IgD-negative memory B cell (primary cell): ENCODE results near the gene RAB40C. TPM values are rescaled to one million over a fixed set of nuclear protein-coding genes. Genes with fewer than 3 reads are reported as not detected.

Experiments used
- H3K27ac Mint-ChIP-seq, 3 donors: one replicate each; pipeline ENCODE4 v1.8.0; 2020 to 2022; ENCODE audit warnings: mild to moderate bottlenecking in 3 of 3, mixed read lengths in 3 of 3, moderate library complexity in 1 of 3
- H3K27me3 Mint-ChIP-seq: one replicate; pipeline ENCODE4 v1.8.0; 2021; ENCODE audit warnings: mixed read lengths
- H3K36me3 Mint-ChIP-seq: one replicate; pipeline ENCODE4 v1.8.0; 2020; ENCODE audit warnings: mild to moderate bottlenecking, mixed read lengths
- H3K4me1 Mint-ChIP-seq, 3 donors: one replicate each; pipeline ENCODE4 v1.8.0; 2020 to 2022; ENCODE audit warnings: mixed read lengths in 3 of 3, mild to moderate bottlenecking in 1 of 3
- H3K4me3 Mint-ChIP-seq, 4 donors: one replicate each; pipeline ENCODE4 v1.8.0; 2020 to 2022; ENCODE audit warnings: mild to moderate bottlenecking in 4 of 4, mixed read lengths in 4 of 4, moderate library complexity in 3 of 4
- H3K9me3 Mint-ChIP-seq, 3 donors: one replicate each; pipeline ENCODE4 v1.8.0; 2020 to 2021; ENCODE audit warnings: mixed read lengths in 3 of 3, mild to moderate bottlenecking in 1 of 3
- polyA plus RNA-seq: library from polyadenylated mRNA; unstranded; fragments of 300-500 nt; fragmentation: Illumina TruSeq; gene quantifications from one replicate; pipeline ENCODE4 v1.2.3, GENCODE V29; 2021

The RAB40C gene
- polyA plus RNA-seq, 1 donor from 2014 or later, result 14.7 TPM

GRCh38 chr16:677316-678190 is 87.7 kb downstream of the RAB40C start:
- Mint-ChIP-seq H3K27ac (peak overlapping the region in 2 of 3 donors; percentile 59 to 71), H3K9me3 (no peaks in the 10 kb centered on the region), H3K4me1 (peaks cover 3 to 16% (median 13%) of the 10 kb centered on the region in 3 donors), H3K4me3 (peak overlapping the region; percentile 30 to 87 (median 77)), H3K36me3 (no peaks in the 10 kb centered on the region), H3K27me3 (peaks cover 5% of the 10 kb centered on the region)

- Mint-ChIP-seq H3K4me1 (peaks cover 3 to 17% (median 13%) of the 10 kb centered on the region in 3 donors), H3K27me3 (peaks cover 5% of the 10 kb centered on the region), H3K27ac (peak overlapping the region in 1 of 3 donors; percentile 95), H3K4me3 (peak overlapping the region in 2 of 4 donors; percentile 87 to 89), H3K36me3 (no peaks in the 10 kb centered on the region), H3K9me3 (no peaks in the 10 kb centered on the region)
These were observed 88.5 kb downstream of the RAB40C start for GRCh38 chr16:678209-678857.

Other genes starting within 250 kb of the RAB40C start
- gene AXIN1, start 237.3 kb upstream of the RAB40C start, polyA plus RNA-seq, result 1.6 TPM
- 69.8 TPM for gene MRPL28, start 219.5 kb upstream of the RAB40C start, polyA plus RNA-seq
- gene PGAP6, start 208.1 kb upstream of the RAB40C start, polyA plus RNA-seq, result 7.3 TPM
- 106 TPM for gene NME4, start 192.9 kb upstream of the RAB40C start, polyA plus RNA-seq
- 7.2 TPM for gene DECR2, start 188.2 kb upstream of the RAB40C start, polyA plus RNA-seq
- gene RAB11FIP3, start 164.4 kb upstream of the RAB40C start, polyA plus RNA-seq, result 1.9 TPM
- gene CAPN15, start 62.4 kb upstream of the RAB40C start, polyA plus RNA-seq, result 9.1 TPM
- gene PRR35, start 29.7 kb upstream of the RAB40C start, polyA plus RNA-seq, result not detected
- 4.5 TPM for gene NHLRC4, start 23.1 kb upstream of the RAB40C start, polyA plus RNA-seq
- 18.9 TPM for gene PIGQ, start 20.1 kb upstream of the RAB40C start, polyA plus RNA-seq
- gene WFIKKN1, start 40.9 kb downstream of the RAB40C start, polyA plus RNA-seq, result not detected
- 81.0 TPM for gene METTL26, start 46.2 kb downstream of the RAB40C start, polyA plus RNA-seq
- gene MCRIP2, start 51.8 kb downstream of the RAB40C start, polyA plus RNA-seq, result 52.8 TPM
- 0.54 TPM for gene WDR90, start 59.3 kb downstream of the RAB40C start, polyA plus RNA-seq
- gene RHOT2, start 78.1 kb downstream of the RAB40C start, polyA plus RNA-seq, result 42.7 TPM
- gene RHBDL1, start 85.6 kb downstream of the RAB40C start, polyA plus RNA-seq, result 1.1 TPM
- 137 TPM for gene STUB1, start 90.3 kb downstream of the RAB40C start, polyA plus RNA-seq
- 51.0 TPM for gene JMJD8, start 94.3 kb downstream of the RAB40C start, polyA plus RNA-seq
- 15.1 TPM for gene WDR24, start 100.3 kb downstream of the RAB40C start, polyA plus RNA-seq
- gene FBXL16, start 115.7 kb downstream of the RAB40C start, polyA plus RNA-seq, result 4.4 TPM
- 2.8 TPM for gene METRN, start 125.1 kb downstream of the RAB40C start, polyA plus RNA-seq
- 84.7 TPM for gene ANTKMT, start 131.1 kb downstream of the RAB40C start, polyA plus RNA-seq
- 0.74 TPM for gene CCDC78, start 136.4 kb downstream of the RAB40C start, polyA plus RNA-seq
- gene HAGHL, start 137.0 kb downstream of the RAB40C start, polyA plus RNA-seq, result 10.0 TPM
- gene CIAO3, start 150.9 kb downstream of the RAB40C start, polyA plus RNA-seq, result 29.4 TPM
- not detected for gene MSLN, start 170.7 kb downstream of the RAB40C start, polyA plus RNA-seq
- 39.5 TPM for gene RPUSD1, start 198.3 kb downstream of the RAB40C start, polyA plus RNA-seq
- gene CHTF18, start 198.6 kb downstream of the RAB40C start, polyA plus RNA-seq, result 4.9 TPM
- gene GNG13, start 210.7 kb downstream of the RAB40C start, polyA plus RNA-seq, result not detected